ENCODE measurements around the gene FMO5. TPM values are rescaled to one million over a fixed set of nuclear protein-coding genes. Genes with fewer than 3 reads are reported as not detected.

Gene FMO5
- total RNA-seq, 4 donors from 2014 or later = 57.6 to 145 (median 62.6) TPM

- peak overlapping the region in 1 of 4 donors; percentile 85 for H3K4me3 ChIP-seq
- in situ Hi-C loops (cut with MboI; ENCODE audit: low pct_ligation_motif_present in 1 of 4, low pct_unique_long_range_greater_than_20kb in 1 of 4, low sequenced_read_pairs in 3 of 4) (loop anchor here (5.0 to 10.0 kb wide), 3 partner anchors 55 to 77 kb away; partner anchors contain the start of genes CHD1L (in 2 of the 4) and FMO5 (in 1 of the 4)), intact Hi-C loops (cut with DNase I; ENCODE audit: low total_unique reads) (no loop called here)
- peaks cover 0 to 11% (median 5%) of the 10 kb centered on the region in 4 donors for H3K36me3 ChIP-seq
- H3K27me3 ChIP-seq = no peaks in the 10 kb centered on the region
- no peak for DNase-seq
- H3K4me1 ChIP-seq = peaks cover 3 to 60% (median 43%) of the 10 kb centered on the region in 4 donors
- H3K9me3 ChIP-seq = no peaks in the 10 kb centered on the region
- 80 to 86% methylated on average over 6 of the region's 6 CpGs for WGBS, 2 donors (ENCODE audit: low coverage in 1 of 2)
- H3K27ac ChIP-seq = peak overlapping the region in 3 of 4 donors; percentile 96 to 98 (median 97)
- TF ChIP-seq EP300 (IDR thresholded peaks at IDR 0.05; ENCODE audit: low read depth) (no peak), POLR2AphosphoS5 (IDR thresholded peaks at IDR 0.05) (no peak), CTCF (IDR thresholded peaks at IDR 0.05) (no peak)
Measured at GRCh38 chr1:147169840-147170674, 55.1 kb downstream of the FMO5 start.

- DNase-seq = no peak
- TF ChIP-seq CTCF (IDR thresholded peaks at IDR 0.05) (no peak), EP300 (IDR thresholded peaks at IDR 0.05; ENCODE audit: low read depth) (no peak), POLR2A (IDR thresholded peaks at IDR 0.05) (no peak), POLR2AphosphoS5 (IDR thresholded peaks at IDR 0.05) (no peak)
- in situ Hi-C loops (cut with MboI; ENCODE audit: low pct_ligation_motif_present in 1 of 4, low pct_unique_long_range_greater_than_20kb in 1 of 4, low sequenced_read_pairs in 3 of 4) = no loop called here
Measured at GRCh38 chr1:147169171-147169570, 56.0 kb downstream of the FMO5 start.

GRCh38 chr1:147168626-147169058 is 56.5 kb downstream of the FMO5 start:
- Histone ChIP-seq H3K27ac (peak overlapping the region; percentile 28 to 96 (median 48)), H3K9me3 (no peaks in the 10 kb centered on the region), H3K4me3 (no peak overlapping the region), H3K4me1 (peaks cover 3 to 54% (median 38%) of the 10 kb centered on the region in 4 donors), H3K36me3 (peaks cover 0 to 16% (median 5%) of the 10 kb centered on the region in 4 donors), H3K27me3 (no peaks in the 10 kb centered on the region)
- peak; percentile 73 for DNase-seq
- peak in 1 of 3 donors; percentile 6 for TF ChIP-seq POLR2AphosphoS5 (IDR thresholded peaks at IDR 0.05)
- no peak for TF ChIP-seq CTCF (IDR thresholded peaks at IDR 0.05)
- no peak for TF ChIP-seq EP300 (IDR thresholded peaks at IDR 0.05; ENCODE audit: low read depth)
- in situ Hi-C loops (cut with MboI; ENCODE audit: low pct_ligation_motif_present in 1 of 4, low pct_unique_long_range_greater_than_20kb in 1 of 4, low sequenced_read_pairs in 3 of 4) (no loop called here), intact Hi-C loops (cut with DNase I; ENCODE audit: low total_unique reads) (no loop called here)
- 20 to 54% methylated on average over 1 to 2 of the region's 2 CpGs for WGBS, 2 donors (ENCODE audit: low coverage in 1 of 2)

More at GRCh38 chr1:147169171-147169570, 56.0 kb downstream of the FMO5 start:
- intact Hi-C loops (cut with DNase I; ENCODE audit: low total_unique reads) = no loop called here
- Histone ChIP-seq H3K9me3 (no peaks in the 10 kb centered on the region), H3K36me3 (peaks cover 0 to 15% (median 5%) of the 10 kb centered on the region in 4 donors), H3K27me3 (no peaks in the 10 kb centered on the region), H3K27ac (peak overlapping the region in 3 of 4 donors; percentile 9 to 96 (median 28)), H3K4me3 (no peak overlapping the region), H3K4me1 (peaks cover 3 to 59% (median 42%) of the 10 kb centered on the region in 4 donors)
- 57 to 77% methylated on average over 3 of the region's 3 CpGs for WGBS, 2 donors (ENCODE audit: low coverage in 1 of 2)

- intact Hi-C loops (cut with DNase I; ENCODE audit: low total_unique reads) = no loop called here
- H3K27ac ChIP-seq = peak overlapping the region; percentile 44 to 96 (median 56)
- H3K4me3 ChIP-seq = no peak overlapping the region
- TF ChIP-seq POLR2AphosphoS5 (IDR thresholded peaks at IDR 0.05) (peak in 1 of 3 donors; percentile 25), EP300 (IDR thresholded peaks at IDR 0.05; ENCODE audit: low read depth) (no peak)
- no peaks in the 10 kb centered on the region for H3K27me3 ChIP-seq
- H3K36me3 ChIP-seq = peaks cover 0 to 16% (median 5%) of the 10 kb centered on the region in 4 donors
- no peaks in the 10 kb centered on the region for H3K9me3 ChIP-seq
- peaks cover 3 to 48% (median 34%) of the 10 kb centered on the region in 4 donors for H3K4me1 ChIP-seq
- whole genome bisulfite sequencing, 2 donors (ENCODE audit: low coverage in 1 of 2) = 50 to 71% methylated on average over 1 of the region's 1 CpG
- in situ Hi-C loops (cut with MboI; ENCODE audit: low pct_ligation_motif_present in 1 of 4, low pct_unique_long_range_greater_than_20kb in 1 of 4, low sequenced_read_pairs in 3 of 4) = no loop called here
- no peak for DNase-seq
Measured at GRCh38 chr1:147167365-147167764, 57.8 kb downstream of the FMO5 start.
